Suprapubic skin (tissue), 4 donors: ENCODE measurements around the gene RASGEF1B. TPM values are rescaled to one million over a fixed set of nuclear protein-coding genes. Genes with fewer than 3 reads are reported as not detected.

ENCODE experiments used
- DNase-seq, 2 donors: peaks; one replicate each; pipeline ENCODE4 v3.0.0-alpha.2; 2019; ENCODE audit warnings: low spot score in 2 of 2
- H3K27ac ChIP-seq: fragments of 200-600 bp; sonication (generic); one replicate; pipeline ENCODE4 v1.5.1; 2019
- H3K27me3 ChIP-seq: fragments of 200-600 bp; sonication (generic); one replicate; pipeline ENCODE4 v1.5.1; 2019
- H3K36me3 ChIP-seq: fragments of 200-600 bp; sonication (generic); one replicate; pipeline ENCODE4 v1.5.1; 2019
- H3K4me1 ChIP-seq: fragments of 200-600 bp; sonication (generic); one replicate; pipeline ENCODE4 v1.5.1; 2019
- H3K4me3 ChIP-seq: fragments of 200-600 bp; sonication (generic); one replicate; pipeline ENCODE4 v1.5.1; 2019; ENCODE audit warnings: mild to moderate bottlenecking
- H3K9me3 ChIP-seq: fragments of 200-600 bp; sonication (generic); one replicate; pipeline ENCODE4 v1.5.1; 2019
- CTCF ChIP-seq, 2 donors: fragments of 200-600 bp in 1 of 2; fragments of 450-650 bp in 1 of 2; sonication (generic) in 1 of 2; IDR thresholded peaks; one replicate each; pipeline ENCODE4 v1.5.1; 2016 to 2019; ENCODE audit warnings: antibody characterized with exemption in 2 of 2, mild to moderate bottlenecking in 1 of 2, moderate library complexity in 1 of 2
- EP300 ChIP-seq: sonication (generic); formaldehyde crosslinking; IDR thresholded peaks from one replicate; pipeline ENCODE4 v1.6.1; 2017; ENCODE audit warnings: antibody characterized with exemption
- POLR2A ChIP-seq, 2 donors: fragments of 450-650 bp; IDR thresholded peaks; one replicate each; pipeline ENCODE4 v1.6.1; 2017; ENCODE audit warnings: antibody characterized with exemption in 2 of 2, mild to moderate bottlenecking in 2 of 2, moderate library complexity in 2 of 2
- POLR2AphosphoS5 ChIP-seq, 3 donors: sonication (generic); formaldehyde crosslinking; IDR thresholded peaks; one replicate each; pipeline ENCODE4 v1.6.1; 2017; ENCODE audit warnings: antibody characterized with exemption in 3 of 3
- WGBS: methylation state at CpG from one replicate; pipeline ENCODE4 v1.1.5; 2018; 5-methylcytosine and 5-hydroxymethylcytosine counted together
- total RNA-seq, 4 donors: library from RNA; depleted of rRNA; stranded (reverse); fragments of >200 nt; gene quantifications; one replicate each; pipeline ENCODE4 v1.1.0, GENCODE V29; 2016

Gene RASGEF1B
- 100 to 1,000 TPM in 1 of 4 donors, 10 to 100 TPM in 3; 32.4 to 106 (median 63.0) TPM for total RNA-seq

- Histone ChIP-seq H3K4me1 (peaks cover 45% of the 10 kb centered on the region), H3K9me3 (no peaks in the 10 kb centered on the region), H3K36me3 (no peaks in the 10 kb centered on the region), H3K4me3 (peak within 1 kb of the TSS; percentile 98), H3K27ac (peak within 1 kb of the TSS; percentile 98), H3K27me3 (no peaks in the 10 kb centered on the region)
- peak; percentile 91 to 93 for DNase-seq
- WGBS, result 0% methylated on average over 7 of the region's 71 CpGs
- peak in 2 of 3 donors; percentile 19 to 57 for TF ChIP-seq POLR2AphosphoS5 (IDR thresholded peaks at IDR 0.05)
- TF ChIP-seq POLR2A (IDR thresholded peaks at IDR 0.05), result peak; percentile 8 to 83
- TF ChIP-seq EP300, result no peak
- TF ChIP-seq CTCF (IDR thresholded peaks at IDR 0.05), result peak in 1 of 2 donors; percentile 3
Measured at GRCh38 chr4:81471588-81472280, at the start of gene RASGEF1B. TSS of gene RASGEF1B (minus strand) at chr4:81471907. CDS start at chr4:81459508, 12,399 bp downstream.

GRCh38 chr4:81519856-81520255 is 48.1 kb upstream of the RASGEF1B start:
- Histone ChIP-seq H3K4me1 (no peaks in the 10 kb centered on the region), H3K27me3 (no peaks in the 10 kb centered on the region), H3K9me3 (no peaks in the 10 kb centered on the region), H3K36me3 (no peaks in the 10 kb centered on the region), H3K4me3 (no peak overlapping the region), H3K27ac (no peak overlapping the region)
- no peak for DNase-seq
- 81% methylated on average over 6 of the region's 6 CpGs for WGBS
- TF ChIP-seq EP300 (no peak), POLR2AphosphoS5 (IDR thresholded peaks at IDR 0.05) (no peak), CTCF (IDR thresholded peaks at IDR 0.05) (no peak)

- Histone ChIP-seq H3K27ac (no peak overlapping the region), H3K4me3 (no peak overlapping the region), H3K36me3 (no peaks in the 10 kb centered on the region), H3K9me3 (no peaks in the 10 kb centered on the region), H3K4me1 (no peaks in the 10 kb centered on the region), H3K27me3 (no peaks in the 10 kb centered on the region)
- TF ChIP-seq EP300 (no peak), POLR2AphosphoS5 (IDR thresholded peaks at IDR 0.05) (no peak), POLR2A (IDR thresholded peaks at IDR 0.05) (no peak), CTCF (IDR thresholded peaks at IDR 0.05) (no peak)
- 96% methylated on average over 3 of the region's 3 CpGs for WGBS
- no peak for DNase-seq
Measured at GRCh38 chr4:81519427-81519773, 47.7 kb upstream of the RASGEF1B start.

GRCh38 chr4:81518762-81519426 is 47.2 kb upstream of the RASGEF1B start:
- Histone ChIP-seq H3K4me1 (no peaks in the 10 kb centered on the region), H3K36me3 (no peaks in the 10 kb centered on the region), H3K9me3 (no peaks in the 10 kb centered on the region), H3K27me3 (no peaks in the 10 kb centered on the region), H3K27ac (no peak overlapping the region), H3K4me3 (no peak overlapping the region)
- DNase-seq, result no peak
- TF ChIP-seq CTCF (IDR thresholded peaks at IDR 0.05) (no peak), POLR2A (IDR thresholded peaks at IDR 0.05) (no peak)
- 74% methylated on average over 6 of the region's 6 CpGs for WGBS

- 95% methylated on average over 6 of the region's 6 CpGs for WGBS
Measured at GRCh38 chr4:81516241-81516640, 44.5 kb upstream of the RASGEF1B start.

More at GRCh38 chr4:81516241-81516640, 44.5 kb upstream of the RASGEF1B start:
- DNase-seq, result no peak
- Histone ChIP-seq H3K9me3 (no peaks in the 10 kb centered on the region), H3K27me3 (no peaks in the 10 kb centered on the region), H3K4me3 (no peak overlapping the region), H3K36me3 (no peaks in the 10 kb centered on the region), H3K4me1 (no peaks in the 10 kb centered on the region), H3K27ac (no peak overlapping the region)
- TF ChIP-seq POLR2A (IDR thresholded peaks at IDR 0.05), result no peak
- no peak for TF ChIP-seq CTCF (IDR thresholded peaks at IDR 0.05)
- TF ChIP-seq EP300, result no peak
- TF ChIP-seq POLR2AphosphoS5 (IDR thresholded peaks at IDR 0.05), result no peak
